Kidney epithelial cell (primary cell): Measurements from ENCODE around the gene ARHGAP21. TPM values are rescaled to one million over a fixed set of nuclear protein-coding genes. Genes with fewer than 3 reads are reported as not detected.

ENCODE experiments used
- DNase-seq: peaks from one replicate; pipeline ENCODE4 v3.0.0-alpha.2; 2010; ENCODE audit warnings: low read depth
- H3K27me3 ChIP-seq: 2 replicates; pipeline ENCODE4 v1.6.0; 2011; ENCODE audit warnings: low read length; ENCODE audit not compliant: control insufficient read depth, insufficient read depth
- H3K36me3 ChIP-seq: 2 replicates; pipeline ENCODE4 v1.5.1; 2011; ENCODE audit warnings: low read length; ENCODE audit not compliant: control insufficient read depth, insufficient read depth
- H3K4me3 ChIP-seq: 2 replicates; pipeline ENCODE4 v1.5.1; 2011; ENCODE audit warnings: low read depth, mild to moderate bottlenecking, control low read depth, low read length
- total RNA-seq: library from RNA; depleted of rRNA; stranded (reverse); fragments of >200 nt; gene quantifications from 2 replicates; pipeline ENCODE4 v1.2.3, GENCODE V29; 2015
- TF ChIP-seq, protein P1 (sequence below): IDR thresholded peaks from 2 replicates; pipeline ENCODE4 v1.5.1; 2011; ENCODE audit warnings: mild to moderate bottlenecking, moderate library complexity, low read length, control low read depth, inconsistent platforms; ENCODE audit not compliant: insufficient read depth, poor library complexity, severe bottlenecking

ARHGAP21 gene
- total RNA-seq, 1 donor from 2014 or later, result 71.8 TPM

DNA sequence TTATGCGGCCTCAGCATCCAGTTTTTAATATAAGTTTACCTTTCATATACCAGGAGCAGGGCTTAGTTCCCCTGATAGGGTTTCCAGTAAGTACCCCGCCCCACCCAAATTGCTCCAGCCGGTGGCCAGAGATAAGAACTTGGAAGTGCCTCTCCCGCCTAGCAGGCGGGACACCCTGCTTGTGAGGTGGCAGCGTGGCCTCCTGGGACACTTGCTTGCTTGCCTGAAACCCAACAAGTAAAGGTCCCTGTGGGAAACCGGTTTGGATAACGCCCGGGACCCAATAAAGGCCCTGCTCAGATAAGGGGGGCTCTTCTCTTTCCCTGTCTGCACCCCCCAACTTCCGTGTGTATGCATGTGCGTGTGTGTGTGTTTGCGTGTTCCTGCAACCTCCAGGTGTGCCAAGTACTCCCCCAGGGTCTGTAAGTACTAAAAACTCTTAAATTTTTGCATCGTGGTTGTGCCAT lies 154.3 kb downstream of the ARHGAP21 start:
- DNase-seq, result no peak
- TF ChIP-seq, protein P1, sequence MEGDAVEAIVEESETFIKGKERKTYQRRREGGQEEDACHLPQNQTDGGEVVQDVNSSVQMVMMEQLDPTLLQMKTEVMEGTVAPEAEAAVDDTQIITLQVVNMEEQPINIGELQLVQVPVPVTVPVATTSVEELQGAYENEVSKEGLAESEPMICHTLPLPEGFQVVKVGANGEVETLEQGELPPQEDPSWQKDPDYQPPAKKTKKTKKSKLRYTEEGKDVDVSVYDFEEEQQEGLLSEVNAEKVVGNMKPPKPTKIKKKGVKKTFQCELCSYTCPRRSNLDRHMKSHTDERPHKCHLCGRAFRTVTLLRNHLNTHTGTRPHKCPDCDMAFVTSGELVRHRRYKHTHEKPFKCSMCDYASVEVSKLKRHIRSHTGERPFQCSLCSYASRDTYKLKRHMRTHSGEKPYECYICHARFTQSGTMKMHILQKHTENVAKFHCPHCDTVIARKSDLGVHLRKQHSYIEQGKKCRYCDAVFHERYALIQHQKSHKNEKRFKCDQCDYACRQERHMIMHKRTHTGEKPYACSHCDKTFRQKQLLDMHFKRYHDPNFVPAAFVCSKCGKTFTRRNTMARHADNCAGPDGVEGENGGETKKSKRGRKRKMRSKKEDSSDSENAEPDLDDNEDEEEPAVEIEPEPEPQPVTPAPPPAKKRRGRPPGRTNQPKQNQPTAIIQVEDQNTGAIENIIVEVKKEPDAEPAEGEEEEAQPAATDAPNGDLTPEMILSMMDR, result no peak
- Histone ChIP-seq H3K27me3 (peaks cover 2% of the 10 kb centered on the region), H3K4me3 (no peak overlapping the region), H3K36me3 (no peaks in the 10 kb centered on the region)

DNA sequence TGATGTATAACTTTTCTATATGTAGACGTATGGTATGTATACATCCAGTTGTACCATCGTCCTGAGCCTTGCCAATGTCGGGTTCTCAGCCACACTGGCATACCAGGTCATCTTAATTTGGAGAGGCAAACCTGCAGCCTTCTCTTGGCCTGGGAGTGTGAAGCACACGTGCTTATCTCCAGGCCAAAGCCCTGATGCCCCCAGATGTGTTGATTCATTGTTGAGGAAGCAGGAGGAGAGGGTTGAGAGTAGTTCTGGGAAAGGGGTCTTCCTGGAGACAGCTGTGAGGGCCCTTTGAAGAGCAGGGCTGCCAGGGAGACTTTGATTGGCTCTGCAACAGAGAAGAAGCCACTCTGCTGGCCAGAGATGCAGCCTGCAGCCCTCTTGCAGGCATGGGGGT lies 155.6 kb downstream of the ARHGAP21 start:
- Histone ChIP-seq H3K36me3 (no peaks in the 10 kb centered on the region), H3K4me3 (no peak overlapping the region), H3K27me3 (no peaks in the 10 kb centered on the region)
- no peak for DNase-seq
- TF ChIP-seq, protein P1, result no peak

DNA sequence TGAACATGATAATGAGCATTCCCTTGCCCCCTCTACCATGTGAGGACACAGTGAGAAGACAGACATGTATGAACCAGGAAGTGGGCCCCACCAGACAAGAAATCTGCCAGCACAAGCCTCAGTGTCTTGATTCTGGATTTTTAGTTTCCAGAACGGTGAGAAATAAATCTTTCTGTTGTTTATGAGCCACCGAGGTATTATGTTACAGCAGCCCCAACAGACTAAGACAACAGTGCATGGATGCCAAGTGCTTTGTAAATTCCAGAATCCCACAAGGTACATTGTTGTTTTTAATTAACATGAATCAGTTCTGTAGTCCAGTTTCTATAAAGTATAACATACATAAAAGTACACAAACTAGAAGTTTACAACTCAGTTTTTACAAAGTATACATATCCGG lies 162.2 kb downstream of the ARHGAP21 start:
- no peaks in the 10 kb centered on the region for H3K36me3 ChIP-seq
- TF ChIP-seq, protein P1, result no peak
- no peak for DNase-seq
- no peak overlapping the region for H3K4me3 ChIP-seq
- no peaks in the 10 kb centered on the region for H3K27me3 ChIP-seq

DNA sequence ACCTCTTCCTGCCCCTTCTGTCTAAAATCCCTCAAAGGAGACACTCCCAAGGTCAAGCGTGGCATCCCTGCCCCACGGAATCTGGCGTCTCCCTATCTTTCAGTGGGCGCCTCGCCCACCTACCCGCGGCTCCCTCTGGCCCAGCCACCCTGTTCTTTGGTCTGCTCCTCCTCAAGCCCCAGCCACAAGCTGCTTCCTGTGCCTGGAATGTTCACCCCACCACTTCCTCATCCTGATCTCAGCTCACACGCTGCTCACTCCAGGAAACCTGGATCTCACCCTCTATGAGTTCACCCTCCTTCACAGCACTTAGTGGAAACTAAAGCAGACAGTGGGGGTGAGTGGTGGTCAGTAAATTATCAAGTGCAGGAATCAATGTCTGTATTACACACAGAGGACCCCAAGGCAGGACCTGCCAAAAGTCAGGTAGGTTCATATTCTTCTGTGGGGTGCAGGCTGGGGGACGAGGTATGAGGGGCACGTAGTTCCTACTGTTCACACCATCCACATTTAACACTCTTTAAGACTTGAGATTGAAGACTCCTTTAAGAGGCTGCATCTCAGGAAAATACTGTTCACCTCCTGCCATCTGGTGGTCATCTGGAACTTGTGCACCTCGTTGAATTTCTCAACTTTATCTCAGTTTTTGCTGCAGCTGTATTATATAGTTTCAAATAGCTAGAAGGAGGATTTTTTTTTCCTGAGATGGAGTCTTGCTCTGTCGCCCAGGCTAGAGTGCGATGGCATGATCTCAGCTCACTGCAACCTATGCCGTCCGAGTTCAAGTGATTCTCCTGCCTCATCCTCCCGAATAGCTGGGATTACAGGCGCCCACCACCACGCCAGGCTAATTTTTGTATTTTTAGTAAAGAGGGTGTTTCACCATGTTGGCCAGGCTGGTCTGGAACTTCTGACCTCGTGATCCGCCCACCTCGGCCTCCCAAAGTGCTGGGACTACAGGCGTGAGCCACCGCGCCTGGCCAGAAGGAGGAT lies 166.6 kb downstream of the ARHGAP21 start:
- no peaks in the 10 kb centered on the region for H3K36me3 ChIP-seq
- no peaks in the 10 kb centered on the region for H3K27me3 ChIP-seq
- DNase-seq, result peak; percentile 26

DNA sequence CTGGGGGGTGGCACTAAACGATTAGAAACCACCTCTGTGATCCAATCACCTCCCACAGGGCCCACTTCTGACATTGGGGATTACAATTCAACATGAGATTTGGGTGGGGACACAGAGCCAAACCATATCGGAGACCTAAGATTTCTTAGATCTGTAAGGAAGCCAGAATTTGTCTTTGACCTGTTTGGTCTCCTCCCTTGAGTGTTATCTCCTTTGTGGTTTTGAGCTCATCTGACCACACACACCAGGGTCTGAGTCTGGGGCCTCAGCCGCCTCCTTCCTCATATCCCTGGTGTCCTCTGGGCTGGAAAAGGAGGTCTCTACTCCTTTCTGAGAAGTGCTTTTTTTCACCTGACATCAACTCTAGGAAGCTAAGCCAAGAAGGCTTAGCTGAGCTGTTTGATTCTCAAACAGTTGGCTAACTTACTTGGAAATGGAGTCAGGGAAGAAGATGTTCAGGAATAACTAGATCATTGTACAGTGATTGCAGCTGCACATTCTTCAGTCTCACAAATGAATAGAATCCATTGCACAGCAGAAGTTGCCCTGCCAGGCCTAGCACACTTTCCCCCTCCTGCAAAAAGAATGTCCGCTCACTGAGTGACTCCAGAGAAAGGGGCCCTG lies 167.4 kb downstream of the ARHGAP21 start:
- Histone ChIP-seq H3K36me3 (no peaks in the 10 kb centered on the region), H3K27me3 (no peaks in the 10 kb centered on the region), H3K4me3 (no peak overlapping the region)
- TF ChIP-seq, protein P1, result no peak
- no peak for DNase-seq

More for the DNA sequence above, 166.6 kb downstream of the ARHGAP21 start:
- no peak overlapping the region for H3K4me3 ChIP-seq
- TF ChIP-seq, protein P1, result peak; percentile 69
